GM06990 (cell line): ENCODE data around the gene ETS1.
A peak's percentile ranks its signal among the peaks of the same experiment; 100 is the strongest.

Experiments
- DNase-seq: peaks from one replicate; pipeline ENCODE4 v3.0.0-alpha.2; 2011; ENCODE audit not compliant: insufficient read length; ENCODE audit errors: extremely low read depth
- H3K27me3 ChIP-seq: replicated peaks from 2 replicates; pipeline ENCODE4 v1.6.0; 2011; ENCODE audit warnings: low read length; ENCODE audit not compliant: control insufficient read depth, insufficient read depth
- H3K36me3 ChIP-seq: 2 replicates; pipeline ENCODE4 v1.5.1; 2011; ENCODE audit warnings: low read length; ENCODE audit not compliant: control insufficient read depth, insufficient read depth
- H3K4me3 ChIP-seq: replicated peaks from 2 replicates; pipeline ENCODE4 v1.5.1; 2011; ENCODE audit warnings: low read depth, mild to moderate bottlenecking, control low read depth, low read length
- CTCF ChIP-seq: IDR thresholded peaks from 2 replicates; pipeline ENCODE4 v1.5.1; 2011; ENCODE audit warnings: low read length, control low read depth, mild to moderate bottlenecking, inconsistent platforms; ENCODE audit not compliant: insufficient read depth, poor library complexity, severe bottlenecking

The ETS1 gene, protein sequence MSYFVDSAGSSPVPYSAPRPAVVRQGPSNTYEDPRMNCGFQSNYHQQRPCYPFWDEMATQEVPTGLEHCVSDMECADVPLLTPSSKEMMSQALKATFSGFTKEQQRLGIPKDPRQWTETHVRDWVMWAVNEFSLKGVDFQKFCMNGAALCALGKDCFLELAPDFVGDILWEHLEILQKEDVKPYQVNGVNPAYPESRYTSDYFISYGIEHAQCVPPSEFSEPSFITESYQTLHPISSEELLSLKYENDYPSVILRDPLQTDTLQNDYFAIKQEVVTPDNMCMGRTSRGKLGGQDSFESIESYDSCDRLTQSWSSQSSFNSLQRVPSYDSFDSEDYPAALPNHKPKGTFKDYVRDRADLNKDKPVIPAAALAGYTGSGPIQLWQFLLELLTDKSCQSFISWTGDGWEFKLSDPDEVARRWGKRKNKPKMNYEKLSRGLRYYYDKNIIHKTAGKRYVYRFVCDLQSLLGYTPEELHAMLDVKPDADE

GRCh38 chr11:128587415-128587814 is at the start of gene ETS1:
Gene ETS1 (minus strand): TSS chr11:128587558. CDS start chr11:128573130, 14,428 bp downstream.
- Histone ChIP-seq H3K4me3 (no peak within 1 kb of the TSS), H3K36me3 (no peaks in the 10 kb centered on the region), H3K27me3 (no peaks in the 10 kb centered on the region)
- DNase-seq, result no peak
- TF ChIP-seq CTCF, result no peak

GRCh38 chr11:128634395-128634794 is 47.0 kb upstream of the ETS1 start:
- H3K27me3 ChIP-seq, result no peaks in the 10 kb centered on the region
- H3K4me3 ChIP-seq, result no peak overlapping the region
- no peaks in the 10 kb centered on the region for H3K36me3 ChIP-seq
- no peak for TF ChIP-seq CTCF
- DNase-seq, result no peak

GRCh38 chr11:128633384-128633965 is 46.1 kb upstream of the ETS1 start:
- DNase-seq, result no peak
- TF ChIP-seq CTCF, result no peak
- Histone ChIP-seq H3K4me3 (no peak overlapping the region), H3K27me3 (no peaks in the 10 kb centered on the region), H3K36me3 (no peaks in the 10 kb centered on the region)

DNA sequence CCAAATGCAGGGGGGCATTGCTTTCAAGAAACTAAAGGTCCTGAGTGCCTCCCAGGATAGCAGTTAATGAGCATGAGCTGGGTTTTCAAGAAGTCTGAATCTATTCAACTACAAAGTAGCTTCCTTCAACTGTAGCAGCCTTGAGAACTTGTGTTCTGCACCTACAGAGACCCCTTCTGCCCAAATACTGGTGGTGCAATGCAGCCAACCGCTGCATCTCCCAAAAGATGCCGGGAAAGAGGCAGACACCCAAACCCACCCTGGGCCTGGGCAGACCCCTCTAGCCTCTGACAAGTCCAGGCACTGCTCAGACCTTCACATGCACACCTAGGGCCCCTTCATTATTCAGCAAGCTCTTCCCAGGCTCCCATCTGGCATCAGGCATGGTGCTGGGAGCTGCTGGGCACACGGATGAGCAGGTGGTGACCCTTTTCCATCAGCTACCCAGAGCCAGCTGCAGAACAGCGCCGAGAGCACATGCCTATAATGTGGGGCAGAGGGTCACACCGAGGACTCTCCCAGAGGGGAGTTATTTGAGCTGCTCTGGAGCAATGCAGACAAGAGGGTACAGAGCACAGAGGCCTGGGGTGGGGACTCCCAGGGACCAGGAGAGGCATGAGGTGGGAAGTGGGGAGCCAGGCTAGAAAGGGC is 44.9 kb upstream of the ETS1 start:
- TF ChIP-seq CTCF, result peak; percentile 81
- Histone ChIP-seq H3K4me3 (no peak overlapping the region), H3K27me3 (no peaks in the 10 kb centered on the region), H3K36me3 (no peaks in the 10 kb centered on the region)
- no peak for DNase-seq

DNA sequence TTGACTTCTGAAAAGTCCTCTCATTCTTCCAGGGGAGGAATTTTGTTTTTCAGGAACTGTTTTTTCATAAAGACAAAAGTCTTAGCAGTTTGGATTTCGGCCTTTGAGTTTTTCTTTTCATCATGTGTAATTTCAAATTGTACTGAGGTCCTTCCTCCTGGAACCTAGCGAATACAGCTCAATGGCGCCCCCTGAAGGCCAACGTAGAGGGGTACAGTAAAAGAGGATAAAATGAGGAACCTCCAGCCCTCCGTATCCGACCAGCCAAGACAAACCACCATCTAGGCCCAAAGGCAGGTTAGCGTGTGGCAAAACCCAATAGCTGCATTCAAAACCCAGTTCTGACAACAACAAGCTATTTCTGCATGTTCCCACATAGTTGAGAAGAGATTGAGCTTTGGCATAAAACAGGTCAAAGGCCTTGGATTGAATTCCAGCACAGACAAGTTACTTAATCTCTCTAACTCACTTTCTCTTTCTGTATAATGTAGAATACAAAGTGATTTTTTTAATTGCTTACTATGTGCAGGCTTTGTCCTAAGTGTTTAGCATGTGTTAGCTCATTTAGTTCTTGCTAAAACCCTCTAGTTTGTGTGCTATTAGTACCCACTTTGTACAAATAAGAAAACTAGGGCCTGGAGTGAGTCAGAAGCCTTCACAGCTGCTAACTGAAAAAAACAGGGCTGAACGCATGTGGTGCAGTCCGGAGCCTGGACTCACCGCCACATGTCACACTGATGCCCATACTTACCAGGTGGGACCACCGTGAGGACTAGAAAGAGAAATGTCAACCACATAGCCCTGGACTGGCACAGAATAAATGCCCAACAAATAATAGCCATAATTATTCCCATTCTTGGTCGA is 43.2 kb upstream of the ETS1 start:
- TF ChIP-seq CTCF, result peak; percentile 85
- Histone ChIP-seq H3K27me3 (no peaks in the 10 kb centered on the region), H3K36me3 (no peaks in the 10 kb centered on the region), H3K4me3 (no peak overlapping the region)
- DNase-seq, result peak; percentile 50
